K562 (cell line): ENCODE data around the gene GABRE. TPM values are rescaled to one million over a fixed set of nuclear protein-coding genes. Genes with fewer than 3 reads are reported as not detected.

Source experiments
- ADNP ChIP-seq: fragments of 200-800 bp; sonication (Bioruptor generic); IDR thresholded peaks from 2 replicates; pipeline ENCODE4 v1.6.1; 2016; ENCODE audit warnings: missing genetic modification characterization, missing compliant biosample characterization
- ATF7 ChIP-seq: fragments of 450-650 bp; IDR thresholded peaks from 2 replicates; pipeline ENCODE4 v1.7.1; 2014; ENCODE audit warnings: mild to moderate bottlenecking, moderate library complexity
- CCNT2 ChIP-seq: IDR thresholded peaks from 2 replicates; pipeline ENCODE4 v1.6.1; 2011; ENCODE audit warnings: borderline replicate concordance, low read depth, mild to moderate bottlenecking, moderate library complexity, mixed read lengths, low read length; ENCODE audit not compliant: insufficient read length; ENCODE audit errors: extremely low read depth
- CSDE1 ChIP-seq, 2 experiments: fragments of 450-650 bp; IDR thresholded peaks; 2 replicates each; pipeline ENCODE4 v1.6.1; 2016; ENCODE audit warnings: mild to moderate bottlenecking in 1 of 2
- EGR1 ChIP-seq: fragments of 450-650 bp; conservative IDR thresholded peaks from 2 replicates; pipeline ENCODE4 v1.6.1; 2017; ENCODE audit warnings: mild to moderate bottlenecking
- ETV6 ChIP-seq, 3 experiments: fragments of 150-350 bp in 1 of 3; sonication (generic) in 1 of 3; formaldehyde crosslinking in 1 of 3; IDR thresholded peaks; 2 replicates each; pipeline versions ENCODE4 v1.6.1 to v1.8.0; 2014 to 2022; ENCODE audit warnings: borderline replicate concordance in 2 of 3, low read depth in 2 of 3, antibody characterized with exemption in 1 of 3, low read length in 1 of 3, mild to moderate bottlenecking in 1 of 3, missing genetic modification reagents in 1 of 3
- FOXJ3 ChIP-seq: sonication (generic); formaldehyde crosslinking; IDR thresholded peaks from 2 replicates; pipeline ENCODE4 v1.4.0; 2020; ENCODE audit warnings: mild to moderate bottlenecking, missing genetic modification reagents
- GABPB2 ChIP-seq: fragments of 250-450 bp; sonication (Bioruptor Pico); conservative IDR thresholded peaks from 2 replicates; pipeline ENCODE4 v1.5.1; 2021; ENCODE audit warnings: mild to moderate bottlenecking
- HMG20B ChIP-seq: fragments of 250-450 bp; sonication (Bioruptor Pico); IDR thresholded peaks from 2 replicates; pipeline ENCODE4 v1.5.0; 2021; ENCODE audit warnings: mild to moderate bottlenecking
- MNT ChIP-seq, 2 experiments: fragments of 450-650 bp; conservative IDR thresholded peaks; 2 replicates each; pipeline ENCODE4 v1.6.1; 2017; ENCODE audit warnings: mild to moderate bottlenecking in 2 of 2, moderate library complexity in 2 of 2
- PCBP2 ChIP-seq: fragments of 200-400 bp; formaldehyde crosslinking; IDR thresholded peaks from 2 replicates; pipeline ENCODE4 v1.6.1; 2018; ENCODE audit warnings: low read length, low read depth, mild to moderate bottlenecking, moderate library complexity; ENCODE audit not compliant: poor library complexity, severe bottlenecking
- PTBP1 ChIP-seq: fragments of 200-400 bp; formaldehyde crosslinking; IDR thresholded peaks from 2 replicates; pipeline ENCODE4 v1.6.1; 2017; ENCODE audit warnings: low read depth, low read length
- RBM34 ChIP-seq: fragments of 200-400 bp; formaldehyde crosslinking; IDR thresholded peaks from 2 replicates; pipeline ENCODE4 v1.6.1; 2018; ENCODE audit warnings: low read length, borderline replicate concordance; ENCODE audit not compliant: insufficient read depth
- SIN3A ChIP-seq, 2 experiments: fragments of 150-350 bp in 1 of 2; IDR thresholded peaks; 2 replicates each; pipeline ENCODE4 v1.6.1; 2011 to 2016; ENCODE audit warnings: borderline replicate concordance in 2 of 2, low read depth in 2 of 2, low read length in 2 of 2, mild to moderate bottlenecking in 2 of 2, moderate library complexity in 2 of 2; ENCODE audit not compliant: control insufficient read depth in 1 of 2
- TCF3 ChIP-seq: sonication (generic); formaldehyde crosslinking; IDR thresholded peaks from 2 replicates; pipeline ENCODE4 v1.4.0; 2020; ENCODE audit warnings: mild to moderate bottlenecking, missing genetic modification reagents
- TFAM ChIP-seq: fragments of 250-450 bp; sonication (Bioruptor Pico); conservative IDR thresholded peaks from 2 replicates; pipeline ENCODE4 v1.5.0; 2021; ENCODE audit warnings: mild to moderate bottlenecking, moderate library complexity
- TFAP4 ChIP-seq: sonication (generic); formaldehyde crosslinking; IDR thresholded peaks from 2 replicates; pipeline ENCODE4 v1.8.0; 2022; ENCODE audit warnings: missing genetic modification reagents, mild to moderate bottlenecking, moderate library complexity, borderline replicate concordance
- TGIF2 ChIP-seq: sonication (generic); formaldehyde crosslinking; IDR thresholded peaks from 2 replicates; pipeline ENCODE4 v1.8.1; 2022; ENCODE audit warnings: mild to moderate bottlenecking, missing genetic modification reagents, moderate library complexity
- UBTF ChIP-seq, 2 experiments: IDR thresholded peaks; 2 replicates each; pipeline ENCODE4 v1.6.1; 2012; ENCODE audit warnings: improper control_type of control experiment in 2 of 2, low read depth in 2 of 2, low read length in 2 of 2, borderline replicate concordance in 1 of 2
- XRCC5 ChIP-seq: fragments of 200-400 bp; formaldehyde crosslinking; IDR thresholded peaks from 2 replicates; pipeline ENCODE4 v1.6.1; 2017; ENCODE audit warnings: low read depth, mild to moderate bottlenecking, low read length
- ZC3H11A ChIP-seq: IDR thresholded peaks from 2 replicates; pipeline ENCODE4 v1.6.1; 2012; ENCODE audit warnings: low read depth, low read length, improper control_type of control experiment
- ZNF507 ChIP-seq: conservative IDR thresholded peaks from 2 replicates; pipeline ENCODE4 v1.6.1; 2017; ENCODE audit warnings: missing genetic modification characterization, missing compliant biosample characterization
- polyA plus RNA-seq, 8 experiments: library from polyadenylated mRNA; depleted of rRNA in 4 of 8; stranded (reverse) in 5 of 8; unstranded in 3 of 8; fragments of >200 nt; fragmentation: Nextera tagmentation in 2 of 8; fragmentation: Illumina TruSeq in 1 of 8; extraction: Ambion mirVana in 2 of 8; extraction: Trizol in 1 of 8; gene quantifications; 2 replicates each; pipeline versions ENCODE4 v1.2.1 to v1.2.3, GENCODE V29; 2011 to 2014; ENCODE audit warnings: inconsistent platforms in 1 of 8, missing spikeins in 1 of 8
- total RNA-seq, 7 experiments: library from RNA; depleted of rRNA in 6 of 7; stranded (reverse); fragments of >200 nt in 6 of 7; fragmentation: Illumina TruSeq in 2 of 7; extraction: Trizol in 2 of 7; gene quantifications; 2 replicates each; pipeline versions ENCODE4 v1.2.1 to v1.2.3, GENCODE V29; 2011 to 2021; ENCODE audit warnings: low replicate concordance in 1 of 7

The GABRE gene
- total and polyA plus RNA-seq, 9 of the 15 experiments (the other 6 are each of a cell fraction or from before 2014, with no cell fraction given) = 23.1 to 456 (median 148) TPM

- TF ChIP-seq UBTF (IDR thresholded peaks at IDR 0.05; ENCODE audit: borderline replicate concordance in 1 of 2, low read depth in 2 of 2, low read length in 2 of 2) = peak; percentile 1 to 35; a peak in 1 of 4 replicates
- no peak for TF ChIP-seq XRCC5
- TF ChIP-seq ZC3H11A = no peak
- no peak for TF ChIP-seq TCF3 (CRISPR knock-in tag)
- TF ChIP-seq TFAP4 (CRISPR knock-in tag) = no peak
- peak in 1 of 2 experiments; percentile 44; a peak in 3 of 4 replicates for TF ChIP-seq MNT (conservative IDR thresholded peaks at IDR 0.05)
- TF ChIP-seq CSDE1 (IDR thresholded peaks at IDR 0.05) = no peak
- no peak for TF ChIP-seq ATF7
- TF ChIP-seq FOXJ3 (CRISPR knock-in tag) = no peak
- TF ChIP-seq GABPB2 = no peak
- TF ChIP-seq TFAM = no peak
- peak; percentile 49 for TF ChIP-seq EGR1
- TF ChIP-seq CCNT2 = peak; percentile 88
- no peak for TF ChIP-seq ADNP
- TF ChIP-seq RBM34 = no peak
- TF ChIP-seq SIN3A (IDR thresholded peaks at IDR 0.05; ENCODE audit: borderline replicate concordance in 2 of 2, control insufficient read depth in 1 of 2, low read depth in 2 of 2, low read length in 2 of 2) = peak; percentile 17 to 67; a peak in 1 of 4 replicates
- no peak for TF ChIP-seq TGIF2
- no peak for TF ChIP-seq ZNF507 (tag)
- no peak for TF ChIP-seq HMG20B (CRISPR knock-in tag)
- no peak for TF ChIP-seq ETV6 (IDR thresholded peaks at IDR 0.05; ENCODE audit: borderline replicate concordance in 1 of 2, low read depth in 2 of 2, low read length in 1 of 2)
- no peak for TF ChIP-seq ETV6 (CRISPR knock-in tag; IDR thresholded peaks at IDR 0.05; ENCODE audit: borderline replicate concordance)
- no peak for TF ChIP-seq PTBP1
- TF ChIP-seq PCBP2 = no peak
Observed at GRCh38 chrX:151974336-151975227, at the start of gene GABRE (continued).
